Lung microvascular endothelial cell (primary cell): ENCODE data around the gene SLC43A2. TPM values are rescaled to one million over a fixed set of nuclear protein-coding genes. Genes with fewer than 3 reads are reported as not detected.
"Not testable (repeated sequence)": the region's sequence is repeated elsewhere in the genome, so short reads cannot be mapped to it uniquely, and the experiment has no call there.

Source experiments
- DNase-seq, 2 donors: peaks; one replicate each; pipeline versions ENCODE4 v3.0.0 to v3.0.0-alpha.2; 2010; ENCODE audit warnings: low read depth in 2 of 2
- total RNA-seq: library from RNA; depleted of rRNA; stranded (reverse); fragments of >200 nt; gene quantifications from 2 replicates; pipeline ENCODE4 v1.2.1, GENCODE V29; 2014

The SLC43A2 gene
- total RNA-seq, 1 donor from 2014 or later: 28.2 TPM

DNA sequence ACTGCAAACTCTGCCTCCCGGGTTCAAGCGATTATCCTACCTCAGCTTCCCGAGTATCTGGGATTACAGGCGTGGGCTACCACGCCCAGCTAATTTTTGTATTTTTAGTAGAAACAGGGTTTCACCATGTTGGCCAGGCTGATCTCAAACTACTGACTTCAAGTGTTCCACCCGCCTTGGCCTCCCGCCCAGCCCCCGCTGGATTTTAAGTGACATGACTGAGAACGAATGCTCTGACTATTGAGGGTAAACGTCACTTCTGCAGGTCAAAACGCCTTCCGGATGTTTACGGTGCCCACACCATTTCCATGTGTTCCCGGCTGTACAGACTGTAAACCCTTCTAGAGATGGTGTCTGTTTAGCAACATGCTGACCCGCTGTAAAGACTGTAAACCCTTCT lies 88.8 kb downstream of the SLC43A2 start:
- no peak for DNase-seq

DNA sequence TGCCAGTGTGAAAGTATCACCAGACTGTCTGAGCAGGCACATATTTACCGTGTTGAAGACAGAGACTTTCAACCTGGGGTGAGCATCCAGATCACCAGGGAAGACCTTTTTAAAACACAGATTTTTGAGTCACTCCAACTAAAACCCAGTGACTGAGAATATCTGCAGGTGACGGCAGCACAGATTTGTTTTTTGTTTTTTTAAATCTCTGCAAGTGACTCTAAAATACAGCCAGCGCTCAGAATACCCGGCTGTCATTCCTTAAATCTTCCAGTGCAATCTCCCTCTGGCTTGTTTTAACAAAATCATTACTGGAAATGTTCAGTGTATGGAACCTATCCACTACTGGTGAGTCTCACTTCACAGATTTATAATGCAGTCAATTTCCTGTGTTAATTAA lies 92.9 kb downstream of the SLC43A2 start:
- DNase-seq: no peak

DNA sequence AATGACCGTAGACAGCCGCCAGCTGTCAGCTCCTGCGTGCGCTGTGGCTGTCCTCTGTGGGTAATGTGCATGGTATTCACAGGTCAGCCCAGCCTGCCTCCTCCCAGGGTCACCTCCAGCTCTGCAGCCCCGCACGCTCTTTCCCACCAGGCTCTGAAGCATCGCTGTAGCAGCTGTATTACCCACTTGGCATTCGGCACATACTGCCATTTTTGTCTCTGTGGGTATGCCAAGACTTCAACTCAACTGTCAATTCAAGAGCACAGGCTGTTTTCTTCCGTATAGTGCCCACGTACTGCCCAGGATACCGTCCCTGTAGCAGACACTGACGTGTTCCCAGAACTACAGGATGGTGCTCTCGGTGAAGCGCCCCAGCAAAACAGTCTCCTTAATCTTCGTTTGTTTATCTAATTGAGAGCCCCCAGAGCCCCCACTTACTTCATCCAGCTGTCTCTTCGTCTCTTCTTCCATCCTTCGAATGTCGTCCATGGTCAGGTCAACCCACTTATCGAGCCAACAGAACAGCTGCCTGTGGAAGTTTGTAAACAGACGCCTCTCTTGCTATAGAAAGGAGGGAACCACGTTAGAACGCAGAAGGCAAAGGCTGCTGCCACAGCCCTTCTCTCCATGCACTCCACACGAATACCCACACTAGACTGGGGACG lies 94.8 kb downstream of the SLC43A2 start:
- no peak for DNase-seq

DNA sequence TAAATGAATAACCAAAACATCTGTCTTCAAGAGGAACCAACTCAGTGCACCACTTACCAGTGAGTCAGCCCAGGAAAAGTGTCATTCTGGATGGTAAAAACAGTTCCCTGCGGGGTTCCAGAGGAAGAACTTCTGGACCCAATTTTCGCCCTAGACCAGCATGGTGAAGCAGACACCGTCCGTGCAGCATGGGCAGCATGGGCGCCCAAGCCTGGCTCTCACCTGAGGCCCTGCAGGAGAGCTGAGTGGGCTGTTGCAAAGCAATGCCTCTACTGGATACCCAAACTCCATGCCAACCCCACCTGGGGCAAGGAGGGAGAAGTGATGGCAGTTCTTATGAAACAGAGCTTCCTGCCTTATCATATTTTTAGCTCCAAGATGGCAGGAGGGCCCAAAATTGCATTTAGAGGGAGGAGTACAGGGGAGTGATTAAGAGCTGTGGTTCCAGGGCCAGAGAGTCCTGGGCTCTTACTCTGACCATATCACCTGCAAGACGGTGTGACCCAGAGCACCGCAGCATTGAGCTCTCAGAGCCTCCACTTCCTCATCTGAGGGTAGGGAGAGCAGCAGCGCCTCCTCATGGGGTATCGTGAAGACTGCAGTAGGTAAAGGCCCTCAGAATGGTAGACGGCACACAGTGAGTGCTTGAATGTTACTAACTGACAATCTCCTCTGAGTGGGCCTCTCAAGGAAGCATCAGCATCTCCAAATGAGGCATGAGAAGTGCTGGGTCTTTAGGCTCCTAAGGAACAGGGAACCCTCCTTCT lies 95.6 kb downstream of the SLC43A2 start:
- peak; percentile 46 to 60 for DNase-seq

DNA sequence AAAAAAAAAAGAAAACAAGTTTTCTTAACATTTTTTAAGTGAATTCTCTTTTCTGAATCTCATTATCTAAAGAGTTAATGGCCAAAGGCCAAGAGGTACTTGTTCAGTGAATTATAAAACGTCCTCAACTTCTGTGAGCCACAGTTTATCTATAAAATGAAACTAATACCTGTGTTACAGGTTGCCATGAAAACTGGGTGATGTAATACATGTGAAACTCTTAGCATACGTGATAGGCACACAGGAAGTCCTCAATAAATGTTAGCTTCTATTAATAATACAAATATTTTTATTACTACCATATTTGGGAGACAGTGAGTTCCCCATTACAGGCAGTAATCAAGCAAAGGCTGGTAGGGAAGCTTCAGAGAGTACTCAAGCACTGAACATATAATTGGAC lies 98.8 kb downstream of the SLC43A2 start:
- no peak for DNase-seq

DNA sequence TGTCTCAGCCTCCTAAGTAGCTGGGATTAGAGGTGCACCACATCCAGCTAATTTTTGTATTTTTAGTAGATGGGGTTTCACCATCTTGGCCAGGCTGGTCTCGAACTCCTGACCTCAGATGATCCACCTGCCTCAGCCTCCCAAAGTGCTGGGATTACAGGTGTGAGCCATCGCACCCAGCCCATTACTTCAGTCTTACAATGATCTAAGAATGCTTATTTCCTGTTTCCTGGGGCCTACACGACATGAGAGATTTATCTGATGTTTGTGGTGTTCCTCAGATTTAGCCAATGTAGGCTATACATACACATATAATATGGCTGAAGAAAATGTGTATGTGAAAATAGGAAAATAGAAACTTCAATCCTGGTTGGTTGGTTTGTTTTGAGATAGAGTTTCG lies 101.8 kb downstream of the SLC43A2 start:
- DNase-seq: not testable (repeated sequence)

DNA sequence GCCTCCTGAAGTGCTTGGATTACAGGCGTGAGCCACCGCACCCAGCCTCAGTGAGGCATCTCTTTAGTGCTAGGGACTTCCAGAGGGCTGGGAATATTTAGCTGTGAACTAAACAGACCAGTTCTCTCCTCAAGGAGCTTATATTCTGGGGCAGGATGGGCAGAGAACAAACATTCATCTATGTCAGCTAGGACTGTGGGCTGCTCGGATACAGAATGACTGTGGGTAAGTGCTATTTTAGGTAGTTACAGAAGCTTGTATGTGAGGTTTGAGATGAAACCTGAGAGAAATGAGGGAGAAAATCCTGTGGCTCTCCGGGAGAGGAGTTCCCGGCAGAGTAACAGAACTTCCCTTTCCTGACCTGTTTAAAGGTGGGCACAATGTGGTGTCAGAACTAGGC lies 106.0 kb downstream of the SLC43A2 start:
- no peak for DNase-seq

DNA sequence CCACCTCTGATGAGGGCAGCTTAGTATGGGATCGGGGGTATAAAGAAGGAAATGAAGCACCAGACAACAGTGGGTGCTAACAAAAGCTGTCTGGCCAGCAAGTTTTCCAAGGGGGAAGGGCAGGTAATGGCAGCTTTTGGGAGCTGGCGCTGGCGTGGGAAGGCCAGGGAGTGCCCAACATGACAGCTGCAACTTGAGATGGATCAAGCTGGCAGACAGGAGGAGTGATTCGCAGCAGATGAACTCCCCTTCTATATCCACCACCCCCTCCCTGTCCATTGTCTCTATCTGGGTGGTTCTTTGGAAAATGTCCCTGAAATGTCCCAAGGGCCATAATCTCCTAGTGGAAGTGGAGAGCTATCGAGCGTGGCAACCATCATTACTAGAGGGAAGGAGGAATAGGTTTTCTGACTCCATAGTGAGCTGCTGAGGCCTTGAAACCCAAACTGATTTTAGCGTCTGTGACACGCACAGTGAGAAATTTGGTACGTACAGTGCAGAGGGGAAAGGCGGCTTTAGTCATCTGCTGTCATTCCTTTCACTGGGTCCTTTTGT lies 107.5 kb downstream of the SLC43A2 start:
- no peak for DNase-seq

DNA sequence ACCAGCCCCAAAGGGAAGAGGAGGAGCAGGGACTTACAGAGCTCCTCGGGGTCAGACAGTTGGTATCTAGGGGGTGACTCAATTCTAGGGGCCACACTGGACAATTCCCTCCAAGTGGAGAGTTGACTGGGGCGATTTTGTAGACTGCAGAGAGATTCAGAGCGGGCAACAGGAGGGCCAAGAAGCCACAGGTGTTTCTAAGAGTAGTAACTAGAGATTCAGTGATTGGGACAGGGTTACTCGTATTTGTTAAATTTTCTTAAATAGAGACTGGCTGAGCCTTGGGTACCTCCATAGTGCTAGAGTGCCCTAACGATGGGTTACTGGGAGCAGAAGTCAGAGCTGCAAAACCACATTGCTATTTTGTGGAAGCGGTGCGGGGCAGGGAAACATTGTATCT lies 109.0 kb downstream of the SLC43A2 start:
- DNase-seq: no peak

Other genes starting within 250 kb of the SLC43A2 start
- 302 and 318 TPM in 2 replicates for gene YWHAE, start 228.6 kb downstream of the SLC43A2 start, total RNA-seq
- gene CRK, start 172.6 kb downstream of the SLC43A2 start, total RNA-seq: 81.7 and 95.8 TPM in 2 replicates
- 113 and 134 TPM in 2 replicates for gene MYO1C, start 136.1 kb downstream of the SLC43A2 start, total RNA-seq
- 47.3 and 47.8 TPM in 2 replicates for gene INPP5K, start 112.2 kb downstream of the SLC43A2 start, total RNA-seq
- 14.6 and 17.1 TPM in 2 replicates for gene PITPNA, start 66.0 kb downstream of the SLC43A2 start, total RNA-seq
- gene SCARF1, start 16.9 kb upstream of the SLC43A2 start, total RNA-seq: 68.0 and 92.1 TPM in 2 replicates
- gene RILP, start 21.0 kb upstream of the SLC43A2 start, total RNA-seq: 10.5 and 12.5 TPM in 2 replicates
- 63.5 and 69.5 TPM in 2 replicates for gene PRPF8, start 56.0 kb upstream of the SLC43A2 start, total RNA-seq
- 0.87 and 1.2 TPM in 2 replicates for gene TLCD2, start 81.5 kb upstream of the SLC43A2 start, total RNA-seq
- gene WDR81, start 95.9 kb upstream of the SLC43A2 start, total RNA-seq: 8.3 and 12.7 TPM in 2 replicates
- under 0.01 TPM in 1 of 2 replicates, not detected in the other for gene SERPINF2, start 114.0 kb upstream of the SLC43A2 start, total RNA-seq
- gene SERPINF1, start 133.2 kb upstream of the SLC43A2 start, total RNA-seq: not detected in 2 replicates
- gene SMYD4, start 201.1 kb upstream of the SLC43A2 start, total RNA-seq: 5.7 and 9.5 TPM in 2 replicates
- 18.3 and 19.0 TPM in 2 replicates for gene RPA1, start 201.2 kb upstream of the SLC43A2 start, total RNA-seq